ENCODE measurements around the gene RBKS.
"Not testable (repeated sequence)": the region's sequence is repeated elsewhere in the genome, so short reads cannot be mapped to it uniquely, and the experiment has no call there.

Gene RBKS

GRCh38 chr2:27798948-27799645, 91.1 kb downstream of the RBKS start:
- DNase-seq (ENCODE audit: low spot score): peak; percentile 58

GRCh38 chr2:27798486-27798885, 91.7 kb downstream of the RBKS start:
- no peak for DNase-seq (ENCODE audit: low spot score)

- DNase-seq (ENCODE audit: low spot score): no peak
Measured at GRCh38 chr2:27797841-27798240, 92.3 kb downstream of the RBKS start.

GRCh38 chr2:27796791-27797765, 93.1 kb downstream of the RBKS start:
- DNase-seq (ENCODE audit: low spot score): no peak

DNA sequence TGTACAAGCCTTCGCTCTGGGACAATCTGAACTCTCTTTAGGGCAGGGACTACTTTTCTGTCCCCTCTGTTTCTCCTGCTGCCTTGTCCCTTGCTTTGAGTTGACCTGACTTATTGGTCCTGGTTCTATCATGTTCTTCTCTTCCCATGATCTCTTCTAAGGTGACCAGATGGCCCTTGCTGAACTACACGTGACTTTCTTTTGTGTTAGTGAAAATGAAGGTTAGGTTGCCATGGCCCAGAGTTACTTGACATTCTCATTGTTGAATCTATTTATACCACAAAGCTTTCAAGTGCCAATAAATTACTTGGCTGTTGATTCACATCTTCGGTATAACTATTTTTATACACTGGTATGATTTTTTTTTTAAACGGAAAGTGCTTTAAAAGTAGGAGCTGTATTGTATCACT, 94.3 kb downstream of the RBKS start:
- no peak for DNase-seq (ENCODE audit: low spot score)

DNA sequence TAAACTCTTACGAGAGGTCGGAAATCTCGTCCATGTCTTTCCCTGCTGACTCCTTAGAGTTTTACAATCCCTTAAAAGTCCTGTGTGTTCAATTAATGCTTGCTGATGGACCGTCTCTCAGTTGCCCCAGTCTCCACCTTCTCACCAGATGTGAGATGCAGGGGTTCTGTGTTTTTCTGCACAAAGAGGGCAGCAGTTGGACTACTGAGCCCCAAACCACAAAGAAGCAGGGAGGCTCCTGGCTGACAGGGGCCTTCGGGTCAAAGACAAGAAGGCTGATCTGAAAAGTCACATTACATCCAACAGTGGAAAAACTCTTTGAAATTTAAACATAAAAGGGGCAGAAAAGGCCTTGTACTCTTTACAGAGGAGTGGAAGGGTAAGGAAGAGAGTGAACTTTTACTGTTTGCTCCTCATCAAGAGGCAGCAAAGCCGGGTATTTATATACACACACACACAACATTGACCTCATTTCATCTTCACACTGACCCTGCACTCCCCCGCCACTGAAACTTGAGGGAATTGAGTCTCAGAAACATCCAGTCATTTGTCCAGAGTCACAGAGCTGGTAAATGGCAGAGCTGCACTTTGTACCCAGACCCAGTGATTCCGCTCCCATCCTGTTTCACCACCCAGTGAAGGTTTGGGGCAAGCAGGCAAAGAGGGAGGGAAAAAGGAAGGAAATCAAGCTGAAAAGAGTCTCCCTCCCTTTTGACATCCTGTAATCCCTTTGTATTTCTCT, 94.9 kb downstream of the RBKS start:
- no peak for DNase-seq (ENCODE audit: low spot score)

- peak; percentile 29 for DNase-seq (ENCODE audit: low spot score)
Measured at GRCh38 chr2:27792759-27793158, 97.4 kb downstream of the RBKS start.

- DNase-seq (ENCODE audit: low spot score): no peak
Measured at GRCh38 chr2:27790796-27791195, 99.4 kb downstream of the RBKS start.

DNA sequence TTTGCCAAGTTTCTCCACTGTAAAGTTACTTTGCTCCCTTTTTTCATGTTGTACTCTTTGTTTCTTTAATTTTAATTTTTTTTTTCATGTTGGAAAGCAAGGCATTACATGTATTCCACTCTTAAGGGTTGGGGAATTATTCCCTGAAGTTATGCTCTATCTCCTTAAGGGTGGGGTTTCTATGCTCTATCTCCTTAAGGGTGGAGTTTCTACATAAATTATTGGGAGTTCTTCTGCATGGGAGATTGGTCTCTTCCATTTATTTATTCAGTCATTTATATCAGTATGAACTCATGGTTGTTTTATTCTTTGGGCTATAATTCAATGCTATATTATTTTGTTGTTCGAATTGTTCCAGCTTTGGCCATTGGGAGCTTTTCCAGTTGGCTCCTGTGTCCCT, 107.5 kb downstream of the RBKS start:
- no peak for DNase-seq (ENCODE audit: low spot score)

DNA sequence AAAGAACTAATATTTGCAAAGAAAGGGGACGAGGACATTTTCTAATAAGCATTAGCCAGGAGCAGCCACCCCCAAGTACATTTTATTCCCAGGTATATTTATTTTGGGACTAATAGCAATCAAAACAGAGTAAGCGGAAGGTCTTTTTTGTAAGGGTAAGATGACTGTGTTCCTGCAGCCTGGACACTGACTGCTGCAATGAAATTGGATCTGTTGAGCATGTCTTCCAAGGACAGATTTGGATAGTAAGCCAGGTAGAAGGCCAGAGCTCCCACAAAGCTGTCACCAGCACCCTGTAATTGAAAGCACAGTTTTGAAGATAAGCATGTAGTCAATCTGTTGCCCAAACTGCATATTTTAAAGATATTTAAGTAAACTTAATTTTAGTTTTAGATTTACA, 108.7 kb downstream of the RBKS start:
- no peak for DNase-seq (ENCODE audit: low spot score)

GRCh38 chr2:27779417-27780055, 110.7 kb downstream of the RBKS start:
- DNase-seq (ENCODE audit: low spot score): no peak

- DNase-seq (ENCODE audit: low spot score): no peak
Measured at GRCh38 chr2:27776696-27777095, 113.5 kb downstream of the RBKS start.

DNA sequence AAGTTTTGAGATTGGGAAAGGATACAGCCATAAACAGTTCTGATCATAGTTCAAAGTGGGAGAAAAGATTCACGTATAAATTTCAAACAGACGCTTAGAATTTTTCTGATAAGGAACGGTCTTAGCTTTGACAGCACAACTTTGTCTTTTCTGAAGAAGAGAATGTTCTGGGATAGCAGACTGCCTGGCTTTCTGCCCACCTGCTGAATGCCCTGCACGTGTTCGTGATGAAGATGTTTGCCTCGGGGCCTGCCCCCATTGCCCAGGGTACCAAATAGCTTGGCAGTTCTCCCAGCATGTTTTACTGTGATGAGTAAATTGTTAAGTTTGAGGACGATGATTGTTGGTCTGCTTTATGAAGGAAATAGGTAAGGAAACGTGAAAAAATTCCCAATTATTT, 114.1 kb downstream of the RBKS start:
- peak; percentile 46 for DNase-seq (ENCODE audit: low spot score)

GRCh38 chr2:27773959-27774358, 116.2 kb downstream of the RBKS start:
- DNase-seq (ENCODE audit: low spot score): no peak

DNA sequence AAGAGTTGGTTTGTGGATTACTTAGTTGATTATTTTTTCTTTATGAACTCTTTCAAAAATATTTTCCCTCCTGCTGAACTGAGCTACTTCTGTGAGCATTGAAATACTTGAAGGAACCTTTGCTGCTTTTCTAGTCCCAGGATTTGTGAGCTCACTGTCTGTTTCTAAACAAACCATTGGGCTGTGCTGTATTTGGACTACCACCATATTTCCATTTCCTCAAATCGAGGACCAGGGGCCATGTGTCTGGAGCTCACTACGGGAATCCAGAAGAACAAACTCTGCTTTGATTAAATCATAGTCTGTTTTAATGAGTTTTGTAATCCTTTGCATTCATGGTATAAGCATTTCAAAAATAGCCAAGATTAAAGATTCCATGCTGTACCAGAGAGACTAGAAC, 117.4 kb downstream of the RBKS start:
- no peak for DNase-seq (ENCODE audit: low spot score)

DNA sequence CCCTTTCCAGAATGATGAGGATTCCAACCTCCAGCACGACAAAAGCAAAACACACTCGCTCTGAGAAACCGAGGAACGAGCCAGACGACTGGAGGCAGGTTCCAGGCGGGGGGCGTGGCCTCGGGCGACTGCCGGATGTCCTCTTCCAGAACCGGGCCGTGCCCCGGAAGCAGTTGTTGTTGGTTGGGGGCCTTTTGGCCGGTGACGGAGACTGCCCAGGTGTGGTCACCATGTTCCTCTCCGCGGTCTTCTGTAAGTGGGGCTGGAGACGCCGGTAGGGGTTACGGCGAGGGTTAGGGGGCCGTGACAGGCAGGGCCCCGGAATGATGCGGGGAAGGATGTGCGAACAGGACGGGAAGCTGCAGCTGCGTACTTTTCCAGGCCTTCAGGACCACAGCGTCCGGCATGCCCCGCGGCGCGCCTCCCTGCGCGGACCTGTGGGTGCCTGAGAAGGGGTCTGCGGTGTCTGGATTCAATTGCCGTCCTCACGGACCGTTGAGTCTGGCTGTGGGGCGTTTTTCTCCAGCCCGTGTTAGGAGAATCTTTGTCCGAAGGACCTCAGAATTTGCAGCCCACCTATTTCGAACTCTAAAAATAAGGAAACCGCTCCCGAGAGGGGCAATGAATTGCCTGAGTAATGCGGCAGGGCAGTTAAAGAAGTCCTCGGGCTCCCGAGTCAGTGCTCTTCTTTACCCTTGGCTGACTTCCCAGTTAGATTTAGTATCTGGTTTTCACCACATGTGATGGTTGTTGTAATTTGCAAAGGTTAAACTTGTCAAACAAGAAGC, 118.4 kb downstream of the RBKS start, which contains the start of gene MRPL33:
Gene MRPL33 (plus strand): TSS at position 172 of the 788 bp plus-strand sequence. CDS start 59 bp downstream, at position 231.
- DNase-seq (ENCODE audit: low spot score): peak; percentile 93

GRCh38 chr2:27771202-27771547, 119.0 kb downstream of the RBKS start:
- DNase-seq (ENCODE audit: low spot score): no peak

- DNase-seq (ENCODE audit: low spot score): no peak
Measured at GRCh38 chr2:27766287-27766661, 123.9 kb downstream of the RBKS start.

GRCh38 chr2:27765621-27766286, 124.4 kb downstream of the RBKS start:
- peak; percentile 75 for DNase-seq (ENCODE audit: low spot score)

- DNase-seq (ENCODE audit: low spot score): not testable (repeated sequence)
Measured at GRCh38 chr2:27764526-27764925, 125.7 kb downstream of the RBKS start.

DNA sequence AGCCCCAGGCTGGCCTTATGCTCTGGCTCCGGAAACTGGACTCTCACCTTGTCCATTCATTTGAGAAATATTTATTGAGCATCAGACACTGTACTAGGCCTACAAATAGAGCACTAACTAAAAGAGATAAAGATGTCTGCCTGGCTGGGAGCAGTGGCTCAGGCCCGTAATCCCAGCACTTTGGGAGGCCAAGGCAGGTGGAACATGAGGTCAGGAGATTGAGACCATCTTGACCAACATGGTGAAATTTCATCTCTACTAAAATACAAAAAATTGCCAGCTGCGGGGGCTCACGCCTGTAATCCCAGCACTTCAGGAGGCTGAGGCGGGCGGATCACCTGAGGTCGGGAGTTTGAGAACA, 126.3 kb downstream of the RBKS start:
- DNase-seq (ENCODE audit: low spot score): no peak

Data from LoVo (cell line).